GM12865 (cell line): ENCODE results near the gene ZNF775.

Experiments used
- DNase-seq: peaks from one replicate; pipeline ENCODE4 v3.0.0; 2010; ENCODE audit warnings: low read depth
- H3K4me3 ChIP-seq: 2 replicates; pipeline ENCODE4 v1.5.1; 2011; ENCODE audit warnings: mild to moderate bottlenecking, low read depth, low read length, control low read depth
- TF ChIP-seq, protein P1 (sequence below): IDR thresholded peaks from 2 replicates; pipeline ENCODE4 v1.5.1; 2011; ENCODE audit warnings: low read length, control low read depth, low read depth, inconsistent platforms; ENCODE audit not compliant: insufficient read depth; ENCODE audit errors: missing control alignments

The ZNF775 gene

DNA sequence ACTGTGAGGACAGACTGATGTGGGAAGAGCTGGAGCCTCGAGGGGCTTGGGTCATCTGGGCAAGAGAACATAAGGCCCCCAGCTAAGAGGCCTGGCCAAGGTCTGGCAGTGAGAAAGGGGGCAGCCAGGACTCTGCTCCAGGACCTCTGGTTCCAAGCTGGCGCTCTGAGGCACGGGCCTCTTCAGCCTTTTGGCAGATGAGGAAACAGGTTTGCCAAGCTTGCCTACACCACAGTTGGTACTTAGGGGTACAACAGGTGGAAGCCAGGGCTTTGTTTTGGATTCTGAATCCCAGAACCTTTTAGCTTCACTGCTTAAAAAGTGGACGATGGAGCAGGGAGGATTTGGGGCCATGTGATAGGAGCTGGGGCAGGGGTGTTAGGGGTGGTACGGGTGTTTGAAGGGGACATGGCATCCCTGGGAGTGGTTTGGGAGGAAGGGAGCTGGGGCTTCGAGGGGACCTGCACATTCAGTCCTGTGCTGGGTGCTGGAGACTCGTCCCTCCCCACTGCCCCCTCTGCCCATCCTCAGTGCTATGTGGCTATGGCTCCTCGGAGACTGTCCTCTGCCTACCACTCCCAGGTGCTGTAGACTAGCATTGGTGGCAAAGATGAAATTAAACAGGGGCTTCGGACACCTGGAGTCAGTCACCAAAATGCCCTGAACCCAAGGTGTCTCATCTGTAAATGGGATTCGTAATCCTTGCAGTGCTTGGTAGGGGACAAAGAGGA, 30.3 kb downstream of the ZNF775 start:
- TF ChIP-seq, protein P1, sequence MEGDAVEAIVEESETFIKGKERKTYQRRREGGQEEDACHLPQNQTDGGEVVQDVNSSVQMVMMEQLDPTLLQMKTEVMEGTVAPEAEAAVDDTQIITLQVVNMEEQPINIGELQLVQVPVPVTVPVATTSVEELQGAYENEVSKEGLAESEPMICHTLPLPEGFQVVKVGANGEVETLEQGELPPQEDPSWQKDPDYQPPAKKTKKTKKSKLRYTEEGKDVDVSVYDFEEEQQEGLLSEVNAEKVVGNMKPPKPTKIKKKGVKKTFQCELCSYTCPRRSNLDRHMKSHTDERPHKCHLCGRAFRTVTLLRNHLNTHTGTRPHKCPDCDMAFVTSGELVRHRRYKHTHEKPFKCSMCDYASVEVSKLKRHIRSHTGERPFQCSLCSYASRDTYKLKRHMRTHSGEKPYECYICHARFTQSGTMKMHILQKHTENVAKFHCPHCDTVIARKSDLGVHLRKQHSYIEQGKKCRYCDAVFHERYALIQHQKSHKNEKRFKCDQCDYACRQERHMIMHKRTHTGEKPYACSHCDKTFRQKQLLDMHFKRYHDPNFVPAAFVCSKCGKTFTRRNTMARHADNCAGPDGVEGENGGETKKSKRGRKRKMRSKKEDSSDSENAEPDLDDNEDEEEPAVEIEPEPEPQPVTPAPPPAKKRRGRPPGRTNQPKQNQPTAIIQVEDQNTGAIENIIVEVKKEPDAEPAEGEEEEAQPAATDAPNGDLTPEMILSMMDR, result no peak
- H3K4me3 ChIP-seq, result no peak overlapping the region

GRCh38 chr7:150410131-150410530, 31.0 kb downstream of the ZNF775 start:
- TF ChIP-seq, protein P1, result no peak
- no peak for DNase-seq
- H3K4me3 ChIP-seq, result no peak overlapping the region

More for the DNA sequence above, 30.3 kb downstream of the ZNF775 start:
- no peak for DNase-seq

GRCh38 chr7:150410680-150411346, 31.7 kb downstream of the ZNF775 start:
- DNase-seq, result no peak
- no peak overlapping the region for H3K4me3 ChIP-seq
- TF ChIP-seq, protein P1, result no peak

DNA sequence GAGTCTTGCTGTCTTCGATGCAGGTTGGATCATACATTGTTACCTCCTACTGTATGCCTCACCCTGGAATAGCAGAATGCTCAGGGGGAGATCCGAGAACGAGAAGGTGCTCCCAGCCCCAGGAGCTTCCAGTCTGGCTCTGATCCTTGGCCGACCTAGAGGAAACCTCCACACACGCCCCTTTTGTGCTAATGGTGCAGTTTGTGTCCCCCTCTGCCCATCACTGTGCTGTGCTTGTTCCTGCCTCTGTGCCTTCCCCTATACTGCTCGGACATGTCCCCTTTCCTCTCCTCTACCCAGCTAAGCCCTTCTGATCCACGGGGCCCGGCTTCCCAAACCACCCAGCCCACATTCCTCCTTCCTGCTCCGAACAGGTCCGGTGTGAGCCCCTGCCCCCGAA, 32.5 kb downstream of the ZNF775 start:
- TF ChIP-seq, protein P1, result no peak
- no peak for DNase-seq
- no peak overlapping the region for H3K4me3 ChIP-seq

- DNase-seq, result no peak
- TF ChIP-seq, protein P1, result no peak
- H3K4me3 ChIP-seq, result no peak overlapping the region
Observed at GRCh38 chr7:150412016-150412415, 32.9 kb downstream of the ZNF775 start.

- TF ChIP-seq, protein P1, result no peak
- no peak for DNase-seq
- H3K4me3 ChIP-seq, result no peak overlapping the region
Observed at GRCh38 chr7:150412518-150413488, 33.7 kb downstream of the ZNF775 start.
